ENCODE measurements around the gene TMEM229A.
"Not testable (repeated sequence)": the region's sequence is repeated elsewhere in the genome, so short reads cannot be mapped to it uniquely, and the experiment has no call there.

TMEM229A gene

DNA sequence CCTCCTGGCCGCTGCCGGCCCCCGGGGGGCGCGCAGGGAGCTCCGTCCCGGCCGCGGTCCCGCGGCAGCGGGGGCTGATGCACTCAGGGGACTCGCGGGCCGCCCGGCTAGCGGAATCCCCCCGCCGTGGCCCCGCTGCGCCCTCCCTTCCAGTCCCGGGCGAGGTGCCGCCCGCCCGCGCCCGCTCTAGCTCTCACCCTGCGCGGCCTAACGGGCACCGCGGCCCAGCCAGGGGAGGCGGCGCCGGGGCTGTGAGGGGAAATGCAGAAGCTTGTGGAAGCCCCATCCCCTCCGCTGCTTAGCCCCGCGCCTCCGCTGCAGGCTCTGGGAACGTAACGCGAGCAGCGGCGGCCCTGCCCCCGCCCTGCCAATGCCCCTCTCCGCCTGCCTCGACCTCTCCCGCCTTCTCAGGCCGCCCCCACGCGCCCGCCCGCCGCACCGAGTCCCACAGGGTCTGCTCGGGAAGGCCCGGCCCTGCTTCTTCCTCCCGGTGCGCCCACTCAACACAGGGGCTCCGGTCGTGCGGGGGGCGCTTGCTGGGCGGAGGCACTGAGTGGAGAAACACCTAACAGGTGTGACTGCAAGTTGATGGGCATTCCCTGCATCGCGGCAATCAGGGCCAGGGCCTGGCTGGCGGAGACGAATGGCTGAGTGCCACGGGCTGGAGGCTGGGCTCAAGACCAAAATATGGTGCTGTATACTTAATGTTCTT is 384 bp upstream of the TMEM229A start:
- no peak for DNase-seq (ENCODE audit: low read depth in 3 of 3)

DNA sequence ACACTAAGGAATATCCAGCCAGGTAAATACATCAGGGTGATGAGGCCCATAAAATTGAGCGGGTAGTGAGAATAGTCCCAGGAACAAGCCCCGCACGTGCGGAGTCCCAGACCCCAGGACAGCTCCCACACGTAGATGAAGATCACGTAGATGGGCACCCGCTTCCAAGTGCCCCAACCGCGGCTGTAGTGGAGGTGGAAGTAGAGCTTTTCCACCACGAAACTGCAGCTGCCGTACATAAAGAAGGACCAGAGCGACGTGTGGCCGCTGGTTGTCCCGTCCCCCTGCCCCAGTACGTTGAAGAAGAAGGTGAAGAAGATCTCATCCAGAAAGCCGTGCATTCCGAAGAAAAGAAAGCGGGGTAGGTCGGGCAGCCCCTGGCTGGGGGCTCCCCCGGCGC is 948 bp downstream of the TMEM229A start:
- DNase-seq (ENCODE audit: low read depth in 3 of 3): no peak

DNA sequence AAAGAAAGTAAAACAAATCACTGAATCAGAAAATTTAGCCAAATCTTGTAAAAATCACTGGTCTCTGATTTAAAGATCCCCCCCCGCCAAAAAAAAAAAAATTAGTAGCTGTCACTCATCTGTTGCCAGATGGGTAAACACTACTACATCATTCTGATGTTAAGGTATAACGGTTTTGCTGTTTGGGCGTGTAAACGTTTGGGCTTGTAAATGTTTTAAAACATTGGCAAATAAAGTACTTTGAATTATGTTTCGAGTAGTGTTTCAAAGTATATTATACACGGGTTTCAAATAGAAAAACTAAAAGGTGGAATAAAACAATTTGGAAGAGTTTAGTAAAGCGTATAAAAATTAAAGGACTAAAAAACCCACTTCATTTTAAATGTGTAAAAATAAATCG is 1.5 kb downstream of the TMEM229A start:
- no peak for DNase-seq (ENCODE audit: low read depth in 3 of 3)

DNA sequence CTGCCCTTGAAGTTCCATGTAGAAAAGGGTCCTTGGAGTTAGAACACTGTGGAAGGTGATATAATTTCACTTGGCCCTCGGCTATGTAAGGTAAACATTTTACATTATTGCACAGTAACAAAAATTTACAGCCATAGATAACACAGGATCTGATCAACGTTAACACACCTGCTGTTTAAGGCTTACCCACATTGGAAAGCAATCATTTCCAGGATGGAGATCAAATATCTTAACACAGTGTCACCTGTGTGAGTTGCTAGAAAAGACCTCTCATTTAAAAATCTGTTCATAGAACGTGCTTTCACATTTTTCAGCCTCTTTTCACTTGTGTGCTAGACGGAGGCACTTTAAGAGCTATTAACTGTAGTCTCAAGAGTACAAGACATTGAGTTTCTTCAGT is 1.9 kb downstream of the TMEM229A start:
- DNase-seq (ENCODE audit: low read depth in 3 of 3): no peak

DNA sequence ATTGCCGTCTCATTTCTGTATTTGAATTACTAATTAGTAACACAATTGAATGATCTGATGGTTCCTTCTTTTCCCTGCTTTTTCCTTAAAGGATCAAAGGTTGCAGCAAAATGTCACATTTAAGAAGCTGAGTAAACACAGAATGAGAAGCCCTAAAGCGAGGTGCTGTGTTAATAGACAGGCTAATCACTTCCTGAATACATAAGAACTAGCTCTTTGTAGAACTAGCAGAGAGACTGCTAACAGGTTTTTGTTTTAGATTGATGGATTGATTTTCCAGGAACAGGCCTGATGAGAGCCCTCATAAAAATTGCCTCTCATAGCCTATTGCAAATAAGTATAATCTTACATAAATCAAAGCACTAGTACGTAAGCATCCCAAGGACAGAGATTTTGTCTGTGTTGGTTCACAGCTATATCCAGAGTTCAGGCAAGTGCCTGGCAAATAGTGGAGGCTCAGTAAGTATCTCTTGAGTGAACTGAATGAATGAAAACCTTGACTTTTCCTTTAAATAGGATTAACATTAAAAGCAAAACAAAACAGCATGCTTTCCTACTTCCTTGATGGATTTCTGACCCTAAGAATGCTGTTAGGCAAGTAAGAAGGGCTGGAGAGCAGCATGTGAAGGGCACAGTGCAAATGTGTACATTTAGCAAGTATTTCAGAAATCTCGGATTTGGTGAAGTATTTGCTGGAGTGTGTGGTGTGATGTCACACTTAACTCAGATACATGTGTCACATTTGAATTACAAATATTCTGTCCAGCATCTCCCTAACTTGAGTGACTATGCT is 3.3 kb downstream of the TMEM229A start:
- DNase-seq (ENCODE audit: low read depth in 3 of 3): no peak

DNA sequence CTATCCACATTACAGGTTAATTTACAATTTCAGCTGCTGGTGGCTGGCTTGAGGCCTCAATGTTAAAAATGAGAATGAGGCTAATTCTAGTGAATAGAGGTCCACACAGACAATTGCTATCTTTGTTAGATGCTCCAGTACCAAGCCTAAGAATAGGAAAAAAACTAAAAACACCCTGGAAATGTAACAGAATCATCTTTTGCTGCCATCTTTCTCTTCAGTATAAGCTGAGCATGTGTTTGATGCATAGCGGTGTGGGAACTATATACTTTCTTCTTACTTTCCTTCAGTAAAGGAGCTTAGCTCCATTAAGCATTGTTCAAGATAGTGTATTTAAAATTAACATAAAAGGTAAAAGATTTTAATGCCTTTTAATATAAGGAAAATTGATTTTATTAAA is 5.6 kb downstream of the TMEM229A start:
- DNase-seq (ENCODE audit: low read depth in 3 of 3): no peak

DNA sequence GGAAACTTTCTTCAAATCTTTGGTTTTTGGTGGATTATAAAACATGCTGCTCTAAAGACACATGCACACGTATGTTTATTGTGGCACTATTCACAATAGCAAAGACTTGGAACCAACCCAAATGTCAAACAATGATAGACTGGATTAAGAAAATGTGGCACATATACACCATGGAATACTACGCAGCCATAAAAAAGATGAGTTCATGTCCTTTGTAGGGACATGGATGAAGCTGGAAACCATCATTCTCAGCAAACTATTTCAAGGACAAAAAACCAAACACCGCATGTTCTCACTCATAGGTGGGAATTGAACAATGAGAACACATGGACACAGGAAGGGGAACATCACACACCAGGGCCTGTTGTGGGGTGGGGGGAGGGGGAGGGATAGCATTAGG is 8.5 kb downstream of the TMEM229A start:
- not testable (repeated sequence) for DNase-seq (ENCODE audit: low read depth in 3 of 3)

DNA sequence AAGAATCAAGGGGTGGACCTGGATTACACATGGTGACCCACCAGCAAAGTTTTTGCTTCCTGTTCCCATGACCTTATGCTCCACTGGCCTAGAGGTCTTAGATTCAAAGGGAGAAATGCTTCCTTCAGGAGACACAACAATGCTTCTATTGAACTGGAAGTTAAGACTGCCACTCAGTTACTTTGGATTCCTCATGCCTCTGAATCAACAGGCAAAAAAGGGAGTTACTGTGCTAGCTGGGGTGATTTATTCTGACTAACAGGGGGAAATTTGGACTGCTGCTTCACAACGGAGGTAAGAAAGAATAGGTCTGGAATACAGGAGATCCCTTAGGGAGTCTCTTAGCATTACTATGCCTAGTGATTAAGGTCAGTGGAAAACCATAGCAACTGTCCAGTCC is 10.3 kb downstream of the TMEM229A start:
- no peak for DNase-seq (ENCODE audit: low read depth in 3 of 3)

DNA sequence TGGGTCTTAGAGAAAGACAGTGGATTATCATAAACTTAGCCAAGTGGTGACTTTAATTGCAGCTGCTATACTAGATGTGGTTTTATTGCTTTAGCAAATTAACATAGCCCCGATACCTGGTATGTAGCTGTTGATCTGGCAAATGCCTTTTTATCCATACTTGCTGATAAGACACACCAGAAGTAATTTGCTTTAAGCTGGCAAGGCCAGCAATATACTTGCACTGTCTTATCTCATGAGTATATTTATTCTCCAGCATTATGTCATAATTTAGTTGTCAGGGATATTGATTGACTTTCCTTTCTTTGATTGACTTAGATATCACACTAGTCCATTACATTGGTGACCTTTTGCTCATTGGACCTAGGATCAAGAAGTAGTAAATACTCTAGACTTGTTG is 12.8 kb downstream of the TMEM229A start:
- no peak for DNase-seq (ENCODE audit: low read depth in 3 of 3)

DNA sequence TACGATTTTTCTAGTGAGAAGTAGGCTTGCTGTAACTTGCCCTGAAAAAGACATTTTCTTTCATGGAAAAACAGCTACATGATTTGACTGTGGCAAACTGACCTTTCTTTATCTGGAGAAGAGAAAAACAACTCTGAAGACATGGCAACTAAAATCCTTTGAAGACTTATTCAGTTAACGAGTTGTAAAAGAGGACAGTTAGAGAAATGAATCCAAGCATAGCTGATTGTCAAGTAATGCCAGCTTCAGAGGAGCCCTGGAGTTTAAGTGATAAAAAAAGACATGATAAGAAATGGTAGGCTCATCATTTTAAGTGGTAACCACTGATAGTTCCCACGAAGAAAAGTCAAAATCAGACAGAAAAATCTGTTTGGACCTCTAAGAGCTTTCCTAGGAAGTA is 19.6 kb downstream of the TMEM229A start:
- no peak for DNase-seq (ENCODE audit: low read depth in 3 of 3)

DNA sequence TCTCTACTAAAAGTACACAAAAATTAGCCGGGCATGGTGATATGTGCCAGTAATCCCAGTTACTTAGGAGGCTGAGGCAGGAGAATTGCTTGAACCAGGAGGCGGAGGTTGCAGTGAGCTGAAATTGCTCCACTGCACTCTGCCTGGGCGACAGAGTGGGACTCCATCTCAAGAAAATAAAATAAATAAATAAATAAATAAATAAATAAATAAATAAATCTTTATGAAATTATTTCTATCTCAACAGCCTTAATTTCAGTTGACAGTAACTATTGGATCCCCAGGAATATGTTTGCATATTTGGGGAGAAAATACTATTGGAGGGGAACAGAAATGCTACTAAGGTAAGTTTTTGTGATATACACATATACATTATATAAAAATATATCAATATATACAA is 20.0 kb downstream of the TMEM229A start:
- no peak for DNase-seq (ENCODE audit: low read depth in 3 of 3)

DNA sequence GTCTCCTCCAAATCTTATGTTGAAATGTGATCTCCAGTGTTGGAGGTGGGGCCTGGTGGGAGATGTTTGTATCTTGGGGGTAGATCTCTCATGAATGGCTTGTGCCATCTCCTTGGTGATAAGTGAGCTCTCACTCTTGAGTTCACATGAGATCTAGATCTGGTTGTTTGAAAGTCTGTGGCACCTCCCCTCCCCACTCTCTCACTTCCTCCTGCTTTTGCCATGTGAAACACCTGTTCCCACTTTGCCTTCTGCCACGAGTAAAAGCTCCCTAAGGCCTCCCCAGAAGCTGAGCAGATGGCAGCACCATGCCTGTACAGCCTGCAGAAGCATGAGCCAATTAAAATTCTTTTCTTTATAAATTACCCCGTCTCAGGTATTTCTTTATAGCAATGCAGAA is 23.5 kb downstream of the TMEM229A start:
- no peak for DNase-seq (ENCODE audit: low read depth in 3 of 3)

DNA sequence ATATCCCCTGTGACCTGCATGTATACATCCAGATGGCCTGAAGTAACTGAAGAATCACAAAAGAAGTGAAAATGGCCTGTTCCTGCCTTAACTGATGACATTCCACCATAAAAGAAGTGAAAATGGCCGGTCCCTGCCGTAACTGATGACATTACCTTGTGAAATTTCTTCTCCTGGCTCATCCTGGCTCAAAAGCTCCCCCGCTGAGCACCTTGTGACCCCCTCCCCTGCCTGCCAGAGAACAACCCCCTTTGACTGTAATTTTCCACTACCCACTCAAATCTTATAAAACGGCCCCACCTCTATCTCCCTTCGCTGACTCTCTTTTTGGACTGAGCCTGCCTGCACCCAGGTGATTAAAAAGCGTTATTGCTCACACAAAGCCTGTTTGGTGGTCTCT is 24.6 kb downstream of the TMEM229A start:
- not testable (repeated sequence) for DNase-seq (ENCODE audit: low read depth in 3 of 3)

DNA sequence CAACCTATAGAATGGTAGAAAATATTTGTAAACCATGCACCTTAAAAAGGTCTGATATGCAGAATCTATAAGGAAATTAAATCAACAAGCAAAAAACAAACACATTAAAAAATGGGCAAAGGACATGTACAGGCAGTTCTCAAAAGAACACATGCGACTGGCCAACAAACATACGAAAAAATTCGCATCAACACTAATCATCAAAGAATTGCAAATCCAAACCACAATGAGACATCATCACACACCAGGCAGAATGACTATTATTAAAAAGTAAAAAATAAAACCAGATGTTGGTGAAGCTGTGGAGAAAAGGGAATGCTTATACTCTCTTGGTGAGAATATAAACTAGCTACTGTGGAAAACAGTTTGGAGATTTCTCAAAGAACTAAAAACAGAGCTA is 33.2 kb downstream of the TMEM229A start:
- DNase-seq (ENCODE audit: low read depth in 3 of 3): no peak

DNA sequence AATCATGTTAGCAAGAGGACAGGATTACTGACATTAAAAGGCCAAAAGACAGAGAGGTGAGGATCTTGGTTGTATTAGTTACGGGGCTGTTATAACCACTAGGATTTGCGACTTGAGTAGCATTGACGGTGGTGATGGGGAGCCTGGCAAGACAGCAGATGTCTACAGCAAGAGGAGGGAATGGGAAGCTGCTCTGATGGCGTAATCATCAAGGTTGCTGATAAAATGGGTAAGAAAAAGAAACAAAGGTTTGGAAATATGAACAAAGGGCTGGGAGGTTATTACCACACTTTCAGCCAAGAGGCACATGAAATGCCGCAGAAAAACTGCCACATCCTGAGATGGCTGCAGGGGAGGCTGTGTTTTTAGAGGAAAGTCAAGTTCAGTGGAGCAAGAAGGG is 33.9 kb downstream of the TMEM229A start:
- no peak for DNase-seq (ENCODE audit: low read depth in 3 of 3)

DNA sequence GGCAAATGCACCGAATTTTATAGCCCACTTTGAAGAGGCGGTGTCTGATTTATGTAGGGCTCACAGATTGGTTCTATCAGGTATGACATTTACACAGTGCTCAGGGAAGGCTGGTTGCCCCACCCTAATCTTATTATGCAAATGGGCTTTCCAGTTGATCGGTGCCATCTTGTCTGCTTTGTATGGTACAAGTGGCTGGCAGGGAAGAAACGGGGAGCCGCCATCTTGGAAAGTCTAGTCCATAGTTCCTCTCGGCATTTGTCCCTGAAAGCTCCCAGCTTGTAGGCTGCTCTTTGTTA is 36.6 kb downstream of the TMEM229A start:
- DNase-seq (ENCODE audit: low read depth in 3 of 3): no peak

DNA sequence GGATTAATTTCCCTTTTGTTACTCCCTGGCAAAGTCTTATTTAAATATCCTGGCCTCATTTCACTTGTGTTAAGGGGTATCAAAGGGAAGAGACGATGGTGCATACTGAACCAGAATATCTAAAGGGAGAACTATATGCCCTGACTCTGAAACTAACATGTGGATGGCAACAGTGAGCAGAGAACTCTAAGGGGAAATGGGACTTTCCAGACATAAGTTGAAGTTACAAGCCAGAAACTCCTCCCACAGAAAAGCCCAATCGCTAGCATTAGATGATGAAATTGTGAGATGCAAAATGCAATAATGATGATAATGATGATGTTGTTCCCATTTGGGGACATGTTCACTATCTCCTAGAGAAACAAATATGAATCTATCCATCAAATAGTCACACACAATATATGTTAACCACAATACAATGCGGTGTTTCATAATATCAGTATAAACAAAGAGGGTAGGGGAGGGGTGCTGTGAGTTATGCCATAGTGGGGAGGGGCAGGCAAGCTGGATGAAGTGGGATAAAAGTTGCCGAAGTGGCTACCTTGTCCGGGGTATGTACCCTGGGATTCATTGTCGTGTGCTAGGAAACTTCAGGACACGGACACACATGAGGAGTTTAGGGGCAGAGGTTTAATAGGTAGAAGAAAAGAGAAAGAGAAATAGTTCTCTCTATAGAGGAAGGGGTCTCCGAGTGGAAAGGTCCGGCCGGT is 37.1 kb downstream of the TMEM229A start:
- DNase-seq (ENCODE audit: low read depth in 3 of 3): no peak

DNA sequence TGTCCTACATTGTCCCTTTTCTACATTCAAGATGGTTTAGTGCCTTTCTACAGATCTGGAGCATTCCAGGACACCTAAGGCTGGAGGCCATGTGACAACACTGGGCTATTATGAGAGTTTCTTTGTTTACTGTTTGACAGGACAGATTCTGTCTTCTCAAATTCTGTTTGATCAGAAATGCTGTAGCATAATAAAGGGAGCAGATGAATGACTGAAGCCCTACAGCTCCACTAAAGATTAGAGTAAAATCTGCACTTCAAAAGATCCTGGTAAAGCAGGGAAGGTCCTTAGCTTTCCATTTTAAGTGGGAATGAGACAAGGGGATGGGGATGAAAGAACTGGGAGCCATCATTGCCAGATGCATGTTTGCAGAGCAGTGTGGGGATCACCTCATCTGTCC is 38.4 kb downstream of the TMEM229A start:
- no peak for DNase-seq (ENCODE audit: low read depth in 3 of 3)

DNA sequence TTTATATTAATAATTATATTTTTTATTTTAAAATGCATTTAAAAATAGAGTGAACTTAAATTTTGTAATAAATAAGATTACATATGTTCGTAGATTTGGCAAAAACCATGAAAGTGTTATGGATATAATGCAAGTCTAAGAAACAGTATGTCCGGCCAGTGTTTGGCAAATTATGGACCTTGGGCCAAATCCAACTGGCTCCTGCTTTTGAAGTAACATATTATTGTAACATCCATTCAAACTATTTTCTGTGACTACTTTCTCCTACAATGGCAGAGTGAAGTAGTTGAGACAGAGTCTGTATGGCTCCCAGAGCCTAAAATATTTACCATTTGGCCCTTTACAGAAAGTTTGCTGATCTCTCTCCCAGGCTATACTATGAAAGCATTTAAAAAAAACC is 38.9 kb downstream of the TMEM229A start:
- no peak for DNase-seq (ENCODE audit: low read depth in 3 of 3)

DNA sequence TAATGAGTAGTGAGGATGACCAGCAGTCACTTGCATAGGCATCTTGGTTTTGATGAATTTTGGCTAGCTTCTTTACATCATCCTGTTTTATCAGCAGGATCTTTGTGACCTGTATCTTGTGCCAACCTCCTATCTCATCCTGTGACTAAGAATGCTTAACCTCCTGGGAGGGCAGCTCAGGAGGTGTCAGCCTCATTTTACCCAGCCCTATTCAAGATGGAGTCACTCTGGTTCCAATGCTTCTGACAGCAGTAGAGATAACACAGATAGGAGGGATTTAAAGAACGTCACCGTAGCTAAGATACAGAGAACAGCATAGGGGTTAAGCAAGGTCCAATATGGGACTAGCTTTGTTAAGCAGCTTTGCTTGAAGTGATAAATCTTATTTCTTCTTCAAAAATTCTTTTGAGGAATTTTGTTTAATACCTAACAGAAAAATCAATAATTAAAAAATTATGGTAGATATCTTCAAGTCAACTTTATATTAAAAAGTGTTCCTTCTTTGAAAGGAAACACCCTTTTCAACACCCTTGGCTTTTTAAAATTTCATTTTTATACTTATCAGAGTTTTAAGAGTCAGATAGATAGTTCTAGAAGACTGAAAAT is 39.9 kb downstream of the TMEM229A start:
- no peak for DNase-seq (ENCODE audit: low read depth in 3 of 3)

DNA sequence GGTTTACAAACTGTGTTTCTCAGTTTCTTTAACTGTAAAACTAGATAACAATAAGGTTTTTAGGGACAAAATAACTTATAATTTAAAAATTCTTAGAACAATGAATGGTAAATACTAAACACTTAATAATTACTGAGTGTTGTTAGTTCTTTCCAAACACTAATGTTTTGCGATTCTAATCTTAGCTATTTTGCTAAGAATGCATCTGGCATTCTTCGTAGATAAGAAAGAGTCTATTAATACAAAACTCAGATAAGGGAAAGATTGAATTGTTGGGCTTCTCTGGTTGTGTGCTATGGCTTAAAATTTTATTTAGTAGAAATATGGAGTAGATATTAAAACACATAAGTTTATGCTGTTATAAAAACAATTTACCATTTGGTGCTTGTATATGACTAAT is 45.4 kb downstream of the TMEM229A start:
- DNase-seq (ENCODE audit: low read depth in 3 of 3): no peak

All from stimulated activated CD4-positive, alpha-beta T cell treated with anti-CD3 and anti-CD28 coated beads, TNF-alpha, amount 100 ng/mL, for 4 hours (primary cell).